ENCODE results near the gene CD33.
"Not testable (repeated sequence)": the region's sequence is repeated elsewhere in the genome, so short reads cannot be mapped to it uniquely, and the experiment has no call there.

The CD33 gene

GRCh38 chr19:51210874-51211361 is 14.0 kb upstream of the CD33 start:
- not testable (repeated sequence) for H3K27me3 ChIP-seq (ENCODE audit: insufficient read depth, low read length); H3K27ac ChIP-seq (ENCODE audit: low read depth, low read length); H3K36me3 ChIP-seq (ENCODE audit: insufficient read depth, low read length); H3K4me1 ChIP-seq (ENCODE audit: insufficient read depth, low read length); H3K9me3 ChIP-seq (ENCODE audit: insufficient read depth, low read depth, low read length); H3K4me3 ChIP-seq (ENCODE audit: low read length); H3K9ac ChIP-seq (ENCODE audit: low read depth, low read length)
- 87% methylated on average over 13 of the region's 13 CpGs for WGBS

GRCh38 chr19:51211833-51212232 is 13.0 kb upstream of the CD33 start:
- no peak overlapping the region for H3K9ac ChIP-seq (ENCODE audit: low read depth, low read length)
- H3K27ac ChIP-seq (ENCODE audit: low read depth, low read length): no peak overlapping the region
- H3K4me3 ChIP-seq (ENCODE audit: low read length): no peak overlapping the region
- no peaks in the 10 kb centered on the region for H3K27me3 ChIP-seq (ENCODE audit: insufficient read depth, low read length)
- 93% methylated on average over 9 of the region's 9 CpGs for WGBS
- no peaks in the 10 kb centered on the region for H3K4me1 ChIP-seq (ENCODE audit: insufficient read depth, low read length)
- no peaks in the 10 kb centered on the region for H3K36me3 ChIP-seq (ENCODE audit: insufficient read depth, low read length)
- H3K9me3 ChIP-seq (ENCODE audit: insufficient read depth, low read depth, low read length): peaks cover 9% of the 10 kb centered on the region; the same call in 1 of the 2 replicates

- Histone ChIP-seq H3K9ac (ENCODE audit: low read depth, low read length) (no peak overlapping the region), H3K9me3 (ENCODE audit: insufficient read depth, low read depth, low read length) (peaks cover 7% of the 10 kb centered on the region; the same call in 1 of the 2 replicates), H3K4me3 (ENCODE audit: low read length) (no peak overlapping the region), H3K27me3 (ENCODE audit: insufficient read depth, low read length) (no peaks in the 10 kb centered on the region), H3K4me1 (ENCODE audit: insufficient read depth, low read length) (no peaks in the 10 kb centered on the region), H3K27ac (ENCODE audit: low read depth, low read length) (no peak overlapping the region), H3K36me3 (ENCODE audit: insufficient read depth, low read length) (no peaks in the 10 kb centered on the region)
- 93% methylated on average over 1 of the region's 1 CpG for WGBS
Observed at GRCh38 chr19:51219307-51219706, 5.6 kb upstream of the CD33 start.

GRCh38 chr19:51219971-51220370 is 4.9 kb upstream of the CD33 start:
- WGBS: 75% methylated on average over 1 of the region's 1 CpG
- H3K36me3 ChIP-seq (ENCODE audit: insufficient read depth, low read length): no peaks in the 10 kb centered on the region

GRCh38 chr19:51220996-51221395 is 3.9 kb upstream of the CD33 start:
- Histone ChIP-seq H3K4me3 (ENCODE audit: low read length) (no peak overlapping the region), H3K36me3 (ENCODE audit: insufficient read depth, low read length) (no peaks in the 10 kb centered on the region), H3K27me3 (ENCODE audit: insufficient read depth, low read length) (no peaks in the 10 kb centered on the region), H3K9ac (ENCODE audit: low read depth, low read length) (no peak overlapping the region), H3K9me3 (ENCODE audit: insufficient read depth, low read depth, low read length) (no peaks in the 10 kb centered on the region), H3K4me1 (ENCODE audit: insufficient read depth, low read length) (no peaks in the 10 kb centered on the region), H3K27ac (ENCODE audit: low read depth, low read length) (no peak overlapping the region)

More at GRCh38 chr19:51219971-51220370, 4.9 kb upstream of the CD33 start:
- no peak overlapping the region for H3K9ac ChIP-seq (ENCODE audit: low read depth, low read length)
- H3K4me1 ChIP-seq (ENCODE audit: insufficient read depth, low read length): no peaks in the 10 kb centered on the region
- no peak overlapping the region for H3K4me3 ChIP-seq (ENCODE audit: low read length)
- H3K27ac ChIP-seq (ENCODE audit: low read depth, low read length): no peak overlapping the region
- H3K9me3 ChIP-seq (ENCODE audit: insufficient read depth, low read depth, low read length): 0 out of 2 replicates have a peak, but pooled peaks cover under 1% of the 10 kb centered on the region
- no peaks in the 10 kb centered on the region for H3K27me3 ChIP-seq (ENCODE audit: insufficient read depth, low read length)

- H3K27me3 ChIP-seq (ENCODE audit: insufficient read depth, low read length): no peaks in the 10 kb centered on the region
- no peaks in the 10 kb centered on the region for H3K9me3 ChIP-seq (ENCODE audit: insufficient read depth, low read depth, low read length)
- H3K36me3 ChIP-seq (ENCODE audit: insufficient read depth, low read length): no peaks in the 10 kb centered on the region
- WGBS: 75% methylated on average over 3 of the region's 3 CpGs
- no peak overlapping the region for H3K4me3 ChIP-seq (ENCODE audit: low read length)
- no peaks in the 10 kb centered on the region for H3K4me1 ChIP-seq (ENCODE audit: insufficient read depth, low read length)
- no peak overlapping the region for H3K9ac ChIP-seq (ENCODE audit: low read depth, low read length)
- no peak overlapping the region for H3K27ac ChIP-seq (ENCODE audit: low read depth, low read length)
Observed at GRCh38 chr19:51224163-51224641, 678 bp upstream of the CD33 start.

- H3K4me3 ChIP-seq (ENCODE audit: low read length): no peak overlapping the region
- WGBS: 94% methylated on average over 3 of the region's 3 CpGs
- no peaks in the 10 kb centered on the region for H3K36me3 ChIP-seq (ENCODE audit: insufficient read depth, low read length)
Observed at GRCh38 chr19:51226067-51226466, 1.2 kb downstream of the CD33 start.

GRCh38 chr19:51227326-51227725 is 2.4 kb downstream of the CD33 start:
- Histone ChIP-seq H3K27ac (ENCODE audit: low read depth, low read length) (no peak overlapping the region), H3K27me3 (ENCODE audit: insufficient read depth, low read length) (no peaks in the 10 kb centered on the region), H3K36me3 (ENCODE audit: insufficient read depth, low read length) (no peaks in the 10 kb centered on the region), H3K9me3 (ENCODE audit: insufficient read depth, low read depth, low read length) (no peaks in the 10 kb centered on the region), H3K4me3 (ENCODE audit: low read length) (no peak overlapping the region), H3K9ac (ENCODE audit: low read depth, low read length) (no peak overlapping the region), H3K4me1 (ENCODE audit: insufficient read depth, low read length) (no peaks in the 10 kb centered on the region)
- 86% methylated on average over 2 of the region's 2 CpGs for WGBS

More at GRCh38 chr19:51226067-51226466, 1.2 kb downstream of the CD33 start:
- Histone ChIP-seq H3K9ac (ENCODE audit: low read depth, low read length) (no peak overlapping the region), H3K27me3 (ENCODE audit: insufficient read depth, low read length) (no peaks in the 10 kb centered on the region), H3K27ac (ENCODE audit: low read depth, low read length) (no peak overlapping the region), H3K9me3 (ENCODE audit: insufficient read depth, low read depth, low read length) (no peaks in the 10 kb centered on the region), H3K4me1 (ENCODE audit: insufficient read depth, low read length) (no peaks in the 10 kb centered on the region)

GRCh38 chr19:51227966-51228365 is 3.1 kb downstream of the CD33 start:
- 85% methylated on average over 2 of the region's 2 CpGs for WGBS
- Histone ChIP-seq H3K4me1 (ENCODE audit: insufficient read depth, low read length) (no peaks in the 10 kb centered on the region), H3K9me3 (ENCODE audit: insufficient read depth, low read depth, low read length) (no peaks in the 10 kb centered on the region), H3K9ac (ENCODE audit: low read depth, low read length) (no peak overlapping the region), H3K27ac (ENCODE audit: low read depth, low read length) (no peak overlapping the region), H3K36me3 (ENCODE audit: insufficient read depth, low read length) (no peaks in the 10 kb centered on the region), H3K27me3 (ENCODE audit: insufficient read depth, low read length) (no peaks in the 10 kb centered on the region), H3K4me3 (ENCODE audit: low read length) (no peak overlapping the region)

GRCh38 chr19:51240866-51241265 is 16.0 kb downstream of the CD33 start:
- Histone ChIP-seq H3K36me3 (ENCODE audit: insufficient read depth, low read length) (no peaks in the 10 kb centered on the region), H3K27me3 (ENCODE audit: insufficient read depth, low read length) (no peaks in the 10 kb centered on the region)
- 91% methylated on average over 7 of the region's 7 CpGs for WGBS

GRCh38 chr19:51242881-51243630 is 18.2 kb downstream of the CD33 start:
- WGBS: 93% methylated on average over 8 of the region's 8 CpGs
- Histone ChIP-seq H3K36me3 (ENCODE audit: insufficient read depth, low read length) (no peaks in the 10 kb centered on the region), H3K27ac (ENCODE audit: low read depth, low read length) (no peak overlapping the region)

More at GRCh38 chr19:51240866-51241265, 16.0 kb downstream of the CD33 start:
- no peaks in the 10 kb centered on the region for H3K9me3 ChIP-seq (ENCODE audit: insufficient read depth, low read depth, low read length)
- no peak overlapping the region for H3K4me3 ChIP-seq (ENCODE audit: low read length)
- no peaks in the 10 kb centered on the region for H3K4me1 ChIP-seq (ENCODE audit: insufficient read depth, low read length)
- no peak overlapping the region for H3K9ac ChIP-seq (ENCODE audit: low read depth, low read length)
- H3K27ac ChIP-seq (ENCODE audit: low read depth, low read length): no peak overlapping the region

More at GRCh38 chr19:51242881-51243630, 18.2 kb downstream of the CD33 start:
- Histone ChIP-seq H3K9me3 (ENCODE audit: insufficient read depth, low read depth, low read length) (no peaks in the 10 kb centered on the region), H3K4me1 (ENCODE audit: insufficient read depth, low read length) (no peaks in the 10 kb centered on the region), H3K4me3 (ENCODE audit: low read length) (no peak overlapping the region), H3K9ac (ENCODE audit: low read depth, low read length) (no peak overlapping the region), H3K27me3 (ENCODE audit: insufficient read depth, low read length) (no peaks in the 10 kb centered on the region)
